GM12872 (cell line): Measurements from ENCODE around the gene NPAS1.

Experiments used
- CTCF ChIP-seq: IDR thresholded peaks from 3 replicates; pipeline ENCODE4 v1.5.1; 2011; ENCODE audit warnings: low read depth, mild to moderate bottlenecking, low read length, moderate library complexity; ENCODE audit not compliant: insufficient read depth

Gene NPAS1

DNA sequence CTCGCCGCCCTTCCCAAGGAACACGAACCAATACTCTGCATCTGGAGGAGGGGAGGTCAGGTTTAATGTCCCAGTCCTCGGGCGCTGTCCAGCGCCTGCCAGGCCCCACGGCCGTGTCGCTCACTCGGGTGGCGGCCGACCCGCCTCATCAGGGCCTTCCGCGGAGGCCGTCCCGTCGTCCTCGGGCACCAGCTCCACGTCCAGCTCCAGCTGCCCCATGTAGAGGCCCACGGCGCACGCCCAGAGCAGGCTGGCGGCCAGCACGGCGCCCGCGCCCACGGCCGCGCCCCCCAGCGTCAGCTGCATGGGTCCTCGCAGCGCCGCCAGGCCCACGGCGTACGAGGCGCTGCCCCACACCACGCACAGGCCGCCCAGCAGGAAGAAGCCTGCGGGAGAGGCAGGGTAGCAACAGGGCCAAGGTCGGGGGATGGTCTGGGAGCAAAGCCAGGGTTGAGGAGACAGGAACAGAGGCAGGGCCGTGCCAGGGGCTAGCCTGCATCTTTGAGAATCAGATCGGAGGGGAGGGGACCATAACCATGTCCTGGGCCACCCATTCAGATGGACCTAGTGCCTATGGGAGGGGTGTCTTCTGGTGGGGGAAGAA lies 26.3 kb downstream of the NPAS1 start:
- TF ChIP-seq CTCF: no peak

GRCh38 chr19:47047272-47047762 lies 27.7 kb downstream of the NPAS1 start:
- TF ChIP-seq CTCF: no peak

- no peak for TF ChIP-seq CTCF
Measured at GRCh38 chr19:47047763-47048405, 28.2 kb downstream of the NPAS1 start.

GRCh38 chr19:47049307-47049700 lies 29.7 kb downstream of the NPAS1 start:
- TF ChIP-seq CTCF: no peak

- no peak for TF ChIP-seq CTCF
Measured at GRCh38 chr19:47056411-47056810, 36.8 kb downstream of the NPAS1 start.

GRCh38 chr19:47057328-47057727 lies 37.7 kb downstream of the NPAS1 start:
- TF ChIP-seq CTCF: no peak

DNA sequence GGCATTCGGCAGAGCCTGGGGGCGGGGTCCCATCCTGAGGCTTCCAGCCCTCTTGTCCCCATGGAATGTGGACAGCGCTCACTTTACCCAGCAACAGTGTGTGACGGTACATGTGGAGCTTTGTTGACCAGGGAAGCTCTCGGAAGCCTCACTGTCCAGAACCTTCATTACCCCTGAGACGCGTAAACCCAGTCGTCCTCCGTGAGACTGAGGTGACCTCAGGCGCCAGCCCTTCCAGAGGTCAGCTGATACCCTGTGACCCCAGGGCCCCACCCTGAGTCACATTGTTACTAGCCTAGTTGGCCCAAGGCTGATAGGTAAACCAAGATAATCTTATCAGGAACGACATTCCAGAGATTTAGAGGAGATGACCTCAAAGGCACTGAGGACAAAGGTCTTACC lies 39.0 kb downstream of the NPAS1 start:
- no peak for TF ChIP-seq CTCF
